K562 (cell line): ENCODE measurements around the gene NNAT. TPM values are rescaled to one million over a fixed set of nuclear protein-coding genes. Genes with fewer than 3 reads are reported as not detected.

ENCODE experiments used
- ELF2 ChIP-seq: fragments of 250-450 bp; sonication (Bioruptor Pico); IDR thresholded peaks from 2 replicates; pipeline ENCODE4 v1.5.0; 2021; ENCODE audit warnings: mild to moderate bottlenecking
- ELK1 ChIP-seq: sonication (generic); formaldehyde crosslinking; IDR thresholded peaks from 2 replicates; pipeline ENCODE4 v1.8.1; 2022; ENCODE audit warnings: missing genetic modification reagents
- KAT7 ChIP-seq: sonication (generic); formaldehyde crosslinking; IDR thresholded peaks from 2 replicates; pipeline ENCODE4 v1.8.0; 2022; ENCODE audit warnings: missing genetic modification reagents, mild to moderate bottlenecking, borderline replicate concordance
- MLLT1 ChIP-seq, 2 experiments: fragments of 450-650 bp; IDR thresholded peaks; 2 replicates each; pipeline ENCODE4 v1.6.1; 2016
- PHF20 ChIP-seq: fragments of 450-650 bp; IDR thresholded peaks from 2 replicates; pipeline ENCODE4 v1.6.1; 2018; ENCODE audit not compliant: partially characterized antibody
- PHTF2 ChIP-seq: fragments of 250-450 bp; sonication (Bioruptor Pico); IDR thresholded peaks from 2 replicates; pipeline ENCODE4 v1.5.0; 2021; ENCODE audit warnings: mild to moderate bottlenecking
- PURB ChIP-seq: sonication (generic); formaldehyde crosslinking; IDR thresholded peaks from 2 replicates; pipeline ENCODE4 v1.9.0; 2021; ENCODE audit warnings: low read depth, mild to moderate bottlenecking, missing genetic modification reagents
- TCF7 ChIP-seq: sonication (generic); IDR thresholded peaks from 2 replicates; pipeline ENCODE4 v1.6.1; 2016; ENCODE audit warnings: antibody characterized with exemption, borderline replicate concordance
- TFAM ChIP-seq: fragments of 250-450 bp; sonication (Bioruptor Pico); conservative IDR thresholded peaks from 2 replicates; pipeline ENCODE4 v1.5.0; 2021; ENCODE audit warnings: mild to moderate bottlenecking, moderate library complexity
- TSHZ1 ChIP-seq: fragments of 250-450 bp; sonication (Bioruptor Pico); IDR thresholded peaks from 2 replicates; pipeline ENCODE4 v1.4.0; 2020; ENCODE audit warnings: mild to moderate bottlenecking, moderate library complexity
- XRCC5 ChIP-seq: fragments of 200-400 bp; formaldehyde crosslinking; IDR thresholded peaks from 2 replicates; pipeline ENCODE4 v1.6.1; 2017; ENCODE audit warnings: low read depth, mild to moderate bottlenecking, low read length
- ZBED1 ChIP-seq: IDR thresholded peaks from 2 replicates; pipeline ENCODE4 v1.6.1; 2014
- ZBTB43 ChIP-seq: sonication (generic); formaldehyde crosslinking; IDR thresholded peaks from 2 replicates; pipeline ENCODE4 v1.8.0; 2023; ENCODE audit warnings: mild to moderate bottlenecking, missing genetic modification reagents
- ZHX1 ChIP-seq: fragments of 150-350 bp; conservative IDR thresholded peaks from 2 replicates; pipeline ENCODE4 v1.6.1; 2014; ENCODE audit warnings: low read length
- ZNF277 ChIP-seq: fragments of 250-450 bp; sonication (Bioruptor Pico); IDR thresholded peaks from 2 replicates; pipeline ENCODE4 v1.8.0; 2022; ENCODE audit warnings: inconsistent platforms, mild to moderate bottlenecking, moderate library complexity, borderline replicate concordance
- ZNF445 ChIP-seq: fragments of 250-450 bp; sonication (Bioruptor Pico); IDR thresholded peaks from 2 replicates; pipeline ENCODE4 v1.4.0; 2020; ENCODE audit warnings: low read depth, mild to moderate bottlenecking, moderate library complexity
- polyA plus RNA-seq, 8 experiments: library from polyadenylated mRNA; depleted of rRNA in 4 of 8; stranded (reverse) in 5 of 8; unstranded in 3 of 8; fragments of >200 nt; fragmentation: Nextera tagmentation in 2 of 8; fragmentation: Illumina TruSeq in 1 of 8; extraction: Ambion mirVana in 2 of 8; extraction: Trizol in 1 of 8; gene quantifications; 2 replicates each; pipeline versions ENCODE4 v1.2.1 to v1.2.3, GENCODE V29; 2011 to 2014; ENCODE audit warnings: inconsistent platforms in 1 of 8, missing spikeins in 1 of 8
- total RNA-seq, 7 experiments: library from RNA; depleted of rRNA in 6 of 7; stranded (reverse); fragments of >200 nt in 6 of 7; fragmentation: Illumina TruSeq in 2 of 7; extraction: Trizol in 2 of 7; gene quantifications; 2 replicates each; pipeline versions ENCODE4 v1.2.1 to v1.2.3, GENCODE V29; 2011 to 2021; ENCODE audit warnings: low replicate concordance in 1 of 7

The NNAT gene
- total and polyA plus RNA-seq, 9 of the 15 experiments (the other 6 are each of a cell fraction or from before 2014, with no cell fraction given): 0.13 TPM; not detected in 8

GRCh38 chr20:37523911-37524700, 3.1 kb downstream of the NNAT start (continued):
- TF ChIP-seq TSHZ1 (CRISPR knock-in tag): no peak
- no peak for TF ChIP-seq ZNF445
- TF ChIP-seq KAT7: no peak
- TF ChIP-seq ELF2: no peak
- no peak for TF ChIP-seq TCF7
- TF ChIP-seq ZHX1: no peak
- no peak for TF ChIP-seq ELK1 (CRISPR knock-in tag)
- no peak for TF ChIP-seq XRCC5
- no peak for TF ChIP-seq PHF20
- no peak for TF ChIP-seq TFAM (CRISPR knock-in tag)
- TF ChIP-seq ZBED1: no peak
- TF ChIP-seq ZBTB43 (CRISPR knock-in tag): no peak
- TF ChIP-seq ZNF277: no peak
- no peak for TF ChIP-seq PHTF2
- no peak for TF ChIP-seq PURB
- no peak for TF ChIP-seq MLLT1 (IDR thresholded peaks at IDR 0.05)
